GM19468 (cell line): ENCODE results near the gene MYL6B.

Experiments used
- ATAC-seq: cut with Tn5 transposase; IDR thresholded peaks from one replicate; pipeline ENCODE4 v1.9.1; 2021; ENCODE audit warnings: mild to moderate bottlenecking, moderate library complexity, moderate number of reproducible peaks; ENCODE audit not compliant: unreplicated experiment; ENCODE audit errors: extremely low read depth

The MYL6B gene

DNA sequence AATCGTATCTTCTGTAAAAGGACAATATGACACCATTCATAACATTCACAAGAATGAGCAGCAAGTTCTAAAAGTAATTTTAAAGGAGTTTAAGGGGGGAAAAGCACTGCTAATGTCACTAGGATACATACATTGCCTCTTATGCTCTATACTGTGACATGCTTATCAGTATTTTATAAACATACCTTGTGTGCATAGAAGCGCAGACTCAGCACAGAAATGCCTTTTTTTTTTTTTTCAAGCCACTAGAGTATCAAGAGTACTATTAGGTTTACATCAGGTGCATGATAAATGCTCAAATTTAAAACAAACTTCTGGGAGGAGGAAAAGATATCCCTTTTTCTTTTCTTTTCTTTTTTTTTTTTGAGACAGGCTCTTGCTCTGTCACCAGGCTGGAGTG lies 50.5 kb downstream of the MYL6B start:
- no peak for ATAC-seq

DNA sequence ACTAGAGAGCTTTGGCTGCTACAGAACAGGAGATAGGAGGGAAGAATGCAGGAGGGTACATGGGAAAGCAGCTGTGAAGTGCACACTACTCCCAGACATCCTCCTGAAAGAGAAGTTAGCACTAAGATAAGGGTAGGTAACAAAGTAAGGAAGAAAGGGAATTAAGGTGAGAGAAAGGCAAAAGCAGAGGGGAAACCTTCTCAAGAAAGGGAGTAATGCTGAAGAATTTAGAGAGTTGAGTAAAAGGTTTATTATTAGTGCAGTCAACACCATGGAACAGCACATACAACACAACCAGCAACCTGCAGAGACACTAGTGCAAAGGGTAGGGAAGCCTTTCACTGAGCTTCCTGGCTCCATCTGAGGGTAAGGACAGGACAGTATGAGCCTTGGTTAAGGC lies 51.9 kb downstream of the MYL6B start:
- no peak for ATAC-seq

- no peak for ATAC-seq
Observed at GRCh38 chr12:56205445-56205844, 53.1 kb downstream of the MYL6B start.

- ATAC-seq = no peak
Observed at GRCh38 chr12:56206452-56207166, 54.2 kb downstream of the MYL6B start.
